Nephron (organoid): ENCODE results near the gene SMYD3.
A peak's percentile ranks its signal among the peaks of the same experiment; 100 is the strongest.

Source experiments
- H3K27ac Mint-ChIP-seq, 3 experiments: 2 replicates each; pipeline ENCODE4 v1.8.0; 2020; ENCODE audit warnings: mixed read lengths in 3 of 3, mild to moderate bottlenecking in 2 of 3, moderate library complexity in 1 of 3
- H3K27me3 Mint-ChIP-seq: 2 replicates; pipeline ENCODE4 v1.8.0; 2021; ENCODE audit warnings: low read depth, mild to moderate bottlenecking, moderate library complexity, mixed read lengths
- H3K36me3 Mint-ChIP-seq: 2 replicates; pipeline ENCODE4 v1.8.0; 2020; ENCODE audit warnings: low read depth, mixed read lengths
- H3K4me1 Mint-ChIP-seq: 2 replicates; pipeline ENCODE4 v1.8.0; 2020; ENCODE audit warnings: mixed read lengths
- H3K4me3 Mint-ChIP-seq, 3 experiments: 2 replicates each; pipeline ENCODE4 v1.8.0; 2020; ENCODE audit warnings: mild to moderate bottlenecking in 3 of 3, mixed read lengths in 3 of 3, moderate library complexity in 2 of 3
- H3K9me3 Mint-ChIP-seq: 2 replicates; pipeline ENCODE4 v1.8.0; 2020; ENCODE audit warnings: mixed read lengths
- TF ChIP-seq, protein P1 (sequence below), 3 experiments: fragments of 200-600 bp; sonication (generic); IDR thresholded peaks; one replicate each; pipeline ENCODE4 v1.5.0; 2021; ENCODE audit warnings: antibody characterized with exemption in 3 of 3; ENCODE audit not compliant: unreplicated experiment in 3 of 3

The SMYD3 gene

DNA sequence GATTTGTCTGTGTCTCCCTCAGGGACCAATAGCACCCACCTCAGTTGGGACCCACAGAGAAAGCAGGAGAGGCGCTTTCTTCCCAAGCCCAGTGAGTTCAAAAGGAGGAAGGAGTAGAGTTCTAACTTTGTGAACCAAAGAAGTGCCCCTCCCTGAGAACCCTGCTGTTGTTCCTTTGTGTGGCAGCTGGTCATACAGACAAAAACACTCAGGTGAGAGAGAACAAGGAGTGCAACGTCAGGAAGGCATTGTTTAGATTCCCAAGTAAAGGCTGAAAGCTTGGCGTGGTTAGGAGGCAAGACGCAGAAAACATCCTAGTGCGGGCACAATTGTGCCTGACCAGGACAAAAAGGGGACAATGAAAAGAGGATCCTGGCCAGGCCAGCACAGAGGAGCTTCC is 697.7 kb downstream of the SMYD3 start:
- Mint-ChIP-seq H3K4me3 (no peak overlapping the region), H3K27me3 (peaks cover 19% of the 10 kb centered on the region), H3K4me1 (peaks cover 24% of the 10 kb centered on the region), H3K9me3 (no peaks in the 10 kb centered on the region), H3K36me3 (no peaks in the 10 kb centered on the region), H3K27ac (no peak overlapping the region)
- TF ChIP-seq, protein P1, sequence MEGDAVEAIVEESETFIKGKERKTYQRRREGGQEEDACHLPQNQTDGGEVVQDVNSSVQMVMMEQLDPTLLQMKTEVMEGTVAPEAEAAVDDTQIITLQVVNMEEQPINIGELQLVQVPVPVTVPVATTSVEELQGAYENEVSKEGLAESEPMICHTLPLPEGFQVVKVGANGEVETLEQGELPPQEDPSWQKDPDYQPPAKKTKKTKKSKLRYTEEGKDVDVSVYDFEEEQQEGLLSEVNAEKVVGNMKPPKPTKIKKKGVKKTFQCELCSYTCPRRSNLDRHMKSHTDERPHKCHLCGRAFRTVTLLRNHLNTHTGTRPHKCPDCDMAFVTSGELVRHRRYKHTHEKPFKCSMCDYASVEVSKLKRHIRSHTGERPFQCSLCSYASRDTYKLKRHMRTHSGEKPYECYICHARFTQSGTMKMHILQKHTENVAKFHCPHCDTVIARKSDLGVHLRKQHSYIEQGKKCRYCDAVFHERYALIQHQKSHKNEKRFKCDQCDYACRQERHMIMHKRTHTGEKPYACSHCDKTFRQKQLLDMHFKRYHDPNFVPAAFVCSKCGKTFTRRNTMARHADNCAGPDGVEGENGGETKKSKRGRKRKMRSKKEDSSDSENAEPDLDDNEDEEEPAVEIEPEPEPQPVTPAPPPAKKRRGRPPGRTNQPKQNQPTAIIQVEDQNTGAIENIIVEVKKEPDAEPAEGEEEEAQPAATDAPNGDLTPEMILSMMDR (IDR thresholded peaks at IDR 0.05; ENCODE audit: unreplicated experiment in 3 of 3), result no peak

DNA sequence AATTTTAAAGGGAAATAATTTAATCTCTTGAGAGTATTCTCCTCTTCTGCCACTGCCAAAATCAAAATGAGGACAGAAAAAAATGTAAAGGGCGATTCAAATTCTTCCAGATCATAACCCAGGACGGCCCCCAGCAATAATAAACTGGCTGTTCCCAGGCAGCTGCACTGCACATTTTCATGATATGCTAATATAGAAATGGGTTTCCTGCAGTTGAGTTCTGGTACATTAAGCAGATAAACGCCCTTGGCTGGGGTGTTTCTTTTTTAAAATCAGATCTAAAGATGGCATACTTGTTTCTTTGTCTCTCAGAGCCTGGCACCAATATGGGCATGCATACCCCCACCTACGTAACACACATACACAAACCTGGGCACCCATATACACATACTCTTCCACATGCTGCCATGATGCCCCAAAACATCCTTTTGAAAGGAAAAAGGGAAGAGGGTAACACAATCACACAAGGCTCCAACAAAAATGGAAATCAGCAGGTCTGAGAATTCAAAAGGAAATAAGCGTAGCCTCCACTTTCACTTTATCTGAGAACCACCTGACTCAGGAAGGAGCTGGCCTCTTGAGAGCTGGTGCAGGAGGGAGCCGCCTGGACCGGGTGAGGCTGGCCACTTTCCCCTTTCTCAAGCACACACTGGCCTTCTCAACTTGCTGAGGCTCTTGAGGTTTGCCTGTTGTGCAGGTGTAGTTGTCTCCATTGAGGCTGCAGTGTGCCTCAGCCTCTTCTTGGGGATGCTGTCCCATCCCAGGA is 698.9 kb downstream of the SMYD3 start:
- peaks cover 24% of the 10 kb centered on the region for H3K4me1 Mint-ChIP-seq
- TF ChIP-seq, protein P1 (IDR thresholded peaks at IDR 0.05; ENCODE audit: unreplicated experiment in 3 of 3), result no peak
- peak overlapping the region; percentile 19 to 63 (median 54) for H3K27ac Mint-ChIP-seq
- peaks cover 14% of the 10 kb centered on the region for H3K27me3 Mint-ChIP-seq
- H3K4me3 Mint-ChIP-seq, result no peak overlapping the region
- H3K36me3 Mint-ChIP-seq, result no peaks in the 10 kb centered on the region
- H3K9me3 Mint-ChIP-seq, result no peaks in the 10 kb centered on the region

DNA sequence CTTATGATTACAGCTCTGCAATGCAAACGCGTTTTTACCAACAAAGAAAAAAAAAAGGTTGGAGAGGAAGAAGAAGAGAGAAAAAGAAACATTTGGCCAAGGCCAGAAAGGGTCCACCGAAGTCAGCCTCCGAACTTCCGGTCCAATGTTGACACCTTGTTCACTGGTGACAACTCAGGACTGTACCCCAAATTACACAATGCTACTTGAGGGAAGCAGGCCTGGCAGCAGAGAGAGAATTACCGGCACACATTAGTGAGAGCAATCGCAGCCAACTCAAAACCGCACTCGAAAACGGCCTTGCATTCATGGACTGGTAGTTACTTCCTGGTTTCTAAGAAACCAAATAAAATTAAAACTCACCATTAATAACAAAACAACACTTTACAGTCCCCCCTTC is 699.8 kb downstream of the SMYD3 start:
- H3K9me3 Mint-ChIP-seq, result no peaks in the 10 kb centered on the region
- H3K27me3 Mint-ChIP-seq, result peaks cover 13% of the 10 kb centered on the region
- H3K4me1 Mint-ChIP-seq, result peaks cover 24% of the 10 kb centered on the region
- TF ChIP-seq, protein P1 (IDR thresholded peaks at IDR 0.05; ENCODE audit: unreplicated experiment in 3 of 3), result no peak
- H3K27ac Mint-ChIP-seq, result peak overlapping the region; percentile 19 to 54 (median 24)
- H3K4me3 Mint-ChIP-seq, result no peak overlapping the region
- no peaks in the 10 kb centered on the region for H3K36me3 Mint-ChIP-seq

DNA sequence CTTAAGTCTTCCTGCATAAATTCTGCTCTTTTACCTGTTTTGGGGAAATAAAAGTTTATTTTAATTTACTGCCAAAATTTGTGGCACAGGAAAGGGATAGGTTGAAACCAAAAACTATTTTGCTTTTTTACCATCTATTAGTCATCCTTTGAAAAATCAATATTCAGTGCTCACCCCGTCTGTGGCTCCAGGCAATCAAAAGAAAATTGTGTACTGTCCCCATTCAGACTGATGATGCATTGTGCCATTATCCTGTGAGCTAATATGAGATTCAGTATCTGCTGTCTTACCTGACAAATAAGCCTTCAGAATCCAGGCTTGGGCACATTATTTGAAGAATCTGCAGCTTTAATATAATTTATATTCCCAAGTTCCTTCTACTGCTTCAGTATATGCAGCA is 701.5 kb downstream of the SMYD3 start:
- Mint-ChIP-seq H3K4me1 (peaks cover 22% of the 10 kb centered on the region), H3K4me3 (no peak overlapping the region), H3K9me3 (no peaks in the 10 kb centered on the region), H3K27me3 (peaks cover 10% of the 10 kb centered on the region), H3K27ac (no peak overlapping the region), H3K36me3 (no peaks in the 10 kb centered on the region)
- TF ChIP-seq, protein P1 (IDR thresholded peaks at IDR 0.05; ENCODE audit: unreplicated experiment in 3 of 3), result no peak

DNA sequence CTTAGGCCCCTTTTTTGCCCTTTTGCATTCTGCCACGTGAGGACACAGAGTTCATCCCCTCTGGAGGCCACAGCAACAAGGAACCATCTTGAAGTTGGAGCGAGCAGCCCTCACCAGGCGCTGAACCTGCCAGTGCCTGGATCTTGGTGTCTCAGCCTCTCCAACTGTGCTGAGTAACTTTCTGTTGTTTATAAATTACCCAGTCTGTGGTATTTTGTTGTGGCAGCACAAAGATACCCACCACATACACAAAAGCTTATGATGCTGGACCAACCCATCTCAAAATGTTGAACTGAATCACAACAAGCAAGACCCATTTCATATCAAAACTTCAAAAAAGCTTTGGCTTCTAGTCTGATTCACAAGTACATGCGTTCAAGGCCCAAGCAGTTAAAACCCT is 702.4 kb downstream of the SMYD3 start:
- TF ChIP-seq, protein P1 (IDR thresholded peaks at IDR 0.05; ENCODE audit: unreplicated experiment in 3 of 3), result no peak
- Mint-ChIP-seq H3K27ac (peak overlapping the region in 1 of 3 experiments; percentile 48), H3K27me3 (peaks cover 10% of the 10 kb centered on the region), H3K4me1 (peaks cover 17% of the 10 kb centered on the region), H3K4me3 (no peak overlapping the region), H3K9me3 (no peaks in the 10 kb centered on the region), H3K36me3 (no peaks in the 10 kb centered on the region)

DNA sequence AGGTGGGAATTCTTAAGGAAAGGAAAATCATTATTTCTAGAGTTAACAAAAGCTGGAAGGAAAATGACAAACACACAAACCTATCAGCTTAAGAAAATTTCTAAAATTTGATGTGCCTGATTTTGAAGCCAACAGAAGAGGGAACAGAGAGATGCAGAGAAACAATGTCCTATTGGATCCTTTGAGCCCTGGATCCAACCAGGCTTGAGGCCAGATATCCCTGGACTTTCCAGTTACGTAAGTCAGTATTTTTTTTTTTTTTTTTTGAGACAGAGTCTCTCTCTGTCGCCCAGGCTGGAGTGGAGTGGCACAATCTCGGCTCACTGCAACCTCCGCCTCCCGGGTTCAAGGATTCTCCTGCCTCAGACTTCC is 703.4 kb downstream of the SMYD3 start:
- H3K27ac Mint-ChIP-seq, result no peak overlapping the region
- no peaks in the 10 kb centered on the region for H3K9me3 Mint-ChIP-seq
- no peaks in the 10 kb centered on the region for H3K36me3 Mint-ChIP-seq
- no peak overlapping the region for H3K4me3 Mint-ChIP-seq
- H3K27me3 Mint-ChIP-seq, result peaks cover 6% of the 10 kb centered on the region
- peaks cover 17% of the 10 kb centered on the region for H3K4me1 Mint-ChIP-seq
- TF ChIP-seq, protein P1 (IDR thresholded peaks at IDR 0.05; ENCODE audit: unreplicated experiment in 3 of 3), result no peak
